H1 (cell line): ENCODE results near the gene PPFIA2.

Experiments used
- BCL11A ChIP-seq, 2 experiments: IDR thresholded peaks; one replicate each; pipeline ENCODE4 v1.6.1; 2011; ENCODE audit warnings: low read depth in 2 of 2, low read length in 2 of 2, mild to moderate bottlenecking in 2 of 2
- EZH2 ChIP-seq: fragments of 200-600 bp; sonication (generic); IDR thresholded peaks from 2 replicates; pipeline ENCODE4 v1.7.1; 2012; ENCODE audit warnings: low read depth, mild to moderate bottlenecking, moderate library complexity, low read length, inconsistent platforms; ENCODE audit not compliant: severe bottlenecking
- PHF8 ChIP-seq: fragments of 200-600 bp; sonication (generic); conservative IDR thresholded peaks from 2 replicates; pipeline ENCODE4 v1.7.1; 2012; ENCODE audit warnings: low read depth, mild to moderate bottlenecking, inconsistent platforms, low read length, moderate library complexity
- POLR2A ChIP-seq, 2 experiments: IDR thresholded peaks; 1 replicate in 1 of 2; 2 replicates in 1 of 2; pipeline ENCODE4 v1.6.1; 2011; ENCODE audit warnings: low read depth in 2 of 2, low read length in 2 of 2, mild to moderate bottlenecking in 2 of 2; ENCODE audit errors: control extremely low read depth in 1 of 2

- no peak for TF ChIP-seq POLR2A (IDR thresholded peaks at IDR 0.05; ENCODE audit: control extremely low read depth in 1 of 2, low read depth in 2 of 2, low read length in 2 of 2)
- TF ChIP-seq PHF8, result no peak
- TF ChIP-seq BCL11A (IDR thresholded peaks at IDR 0.05; ENCODE audit: low read depth in 2 of 2, low read length in 2 of 2), result no peak
- TF ChIP-seq EZH2, result no peak
These were observed 161.1 kb downstream of the PPFIA2 start for GRCh38 chr12:81597928-81598604.
